ENCODE measurements around the gene TTC24.

DNA sequence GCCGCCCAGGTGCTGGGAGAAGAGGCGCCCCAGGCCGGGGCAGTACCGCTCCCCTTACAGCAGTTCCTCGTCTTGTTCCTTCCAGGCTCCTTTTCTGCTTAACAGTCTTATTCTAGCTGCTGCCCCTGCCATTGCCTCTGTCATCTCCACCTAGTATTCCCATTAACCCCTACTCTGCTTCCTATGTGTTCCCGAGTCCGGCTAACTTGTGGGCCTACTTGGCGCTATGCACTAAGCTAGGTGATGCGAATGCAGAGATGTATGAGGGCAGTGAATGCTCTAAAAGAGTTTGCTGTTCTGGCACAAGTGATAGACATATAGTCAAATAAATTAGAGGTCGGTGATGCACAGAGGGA lies 6.9 kb upstream of the TTC24 start:
- TF ChIP-seq SP1 (IDR thresholded peaks at IDR 0.05) = no peak
- no peak for TF ChIP-seq SUZ12 (IDR thresholded peaks at IDR 0.05)
- TF ChIP-seq ARNT (IDR thresholded peaks at IDR 0.05) = no peak
- TF ChIP-seq ZNF384 (IDR thresholded peaks at IDR 0.05) = no peak
- no peak for TF ChIP-seq LEF1 (IDR thresholded peaks at IDR 0.05; ENCODE audit: borderline replicate concordance)
- no peak for TF ChIP-seq ELF4 (IDR thresholded peaks at IDR 0.05)
- no peak for TF ChIP-seq FOXM1 (IDR thresholded peaks at IDR 0.05; ENCODE audit: borderline replicate concordance)
- no peak for TF ChIP-seq BHLHE40 (IDR thresholded peaks at IDR 0.05; ENCODE audit: borderline replicate concordance)
- no peak for TF ChIP-seq HDGF (IDR thresholded peaks at IDR 0.05; ENCODE audit: borderline replicate concordance)
- no peak for TF ChIP-seq FOXK2 (IDR thresholded peaks at IDR 0.05)
- no peak for TF ChIP-seq NFRKB (IDR thresholded peaks at IDR 0.05)
- TF ChIP-seq, protein P1, sequence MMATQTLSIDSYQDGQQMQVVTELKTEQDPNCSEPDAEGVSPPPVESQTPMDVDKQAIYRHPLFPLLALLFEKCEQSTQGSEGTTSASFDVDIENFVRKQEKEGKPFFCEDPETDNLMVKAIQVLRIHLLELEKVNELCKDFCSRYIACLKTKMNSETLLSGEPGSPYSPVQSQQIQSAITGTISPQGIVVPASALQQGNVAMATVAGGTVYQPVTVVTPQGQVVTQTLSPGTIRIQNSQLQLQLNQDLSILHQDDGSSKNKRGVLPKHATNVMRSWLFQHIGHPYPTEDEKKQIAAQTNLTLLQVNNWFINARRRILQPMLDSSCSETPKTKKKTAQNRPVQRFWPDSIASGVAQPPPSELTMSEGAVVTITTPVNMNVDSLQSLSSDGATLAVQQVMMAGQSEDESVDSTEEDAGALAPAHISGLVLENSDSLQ (IDR thresholded peaks at IDR 0.05) = no peak
- TF ChIP-seq L3MBTL2 (conservative IDR thresholded peaks at IDR 0.05) = no peak
- no peak for TF ChIP-seq TARDBP (IDR thresholded peaks at IDR 0.05)

Measured in HEK293T (cell line).